ENCODE results near the gene C7orf33.
"Not testable (repeated sequence)": the region's sequence is repeated elsewhere in the genome, so short reads cannot be mapped to it uniquely, and the experiment has no call there.

C7orf33 gene

DNA sequence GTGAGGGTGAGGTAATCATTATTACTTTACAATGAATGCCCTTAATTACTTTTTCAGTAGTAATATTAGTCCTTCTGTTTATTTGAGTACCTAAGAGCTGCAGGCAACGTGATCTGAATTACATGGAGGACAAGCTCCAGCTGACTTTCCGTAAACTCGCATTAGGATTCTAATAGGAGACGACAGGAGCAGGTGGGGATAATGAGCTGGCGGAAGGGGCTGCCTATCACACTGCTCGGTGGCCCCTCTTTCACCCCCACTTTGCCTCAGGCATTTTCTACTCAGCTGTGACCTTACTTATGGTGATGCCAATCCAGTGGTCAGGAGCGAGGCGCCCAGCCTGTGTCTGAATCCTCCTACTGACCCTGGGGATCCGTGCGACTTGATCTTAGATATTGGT lies at the start of gene C7orf33:
Gene C7orf33 (plus strand): TSS at position 296 of the 400 bp plus-strand sequence. CDS start 160 bp downstream, outside the sequence.
- no peak within 1 kb of the TSS for H3K27ac Mint-ChIP-seq
- no peaks in the 10 kb centered on the region for H3K9me3 Mint-ChIP-seq
- peaks cover 21% of the 10 kb centered on the region for H3K27me3 Mint-ChIP-seq
- H3K36me3 Mint-ChIP-seq, result no peaks in the 10 kb centered on the region
- ATAC-seq, result no peak
- H3K4me1 Mint-ChIP-seq, result no peaks in the 10 kb centered on the region
- no peak within 1 kb of the TSS for H3K4me3 Mint-ChIP-seq

- H3K27ac Mint-ChIP-seq, result no peak overlapping the region
- no peak overlapping the region for H3K4me3 Mint-ChIP-seq
- H3K36me3 Mint-ChIP-seq, result no peaks in the 10 kb centered on the region
- no peak for ATAC-seq
- H3K27me3 Mint-ChIP-seq, result no peaks in the 10 kb centered on the region
- H3K9me3 Mint-ChIP-seq, result no peaks in the 10 kb centered on the region
- H3K4me1 Mint-ChIP-seq, result no peaks in the 10 kb centered on the region
Observed at GRCh38 chr7:148541891-148542504, 48.6 kb upstream of the C7orf33 start.

GRCh38 chr7:148543302-148543701 lies 47.3 kb upstream of the C7orf33 start:
- Mint-ChIP-seq H3K4me3 (no peak overlapping the region), H3K27ac (no peak overlapping the region), H3K4me1 (no peaks in the 10 kb centered on the region), H3K36me3 (no peaks in the 10 kb centered on the region), H3K9me3 (peaks cover 2% of the 10 kb centered on the region), H3K27me3 (no peaks in the 10 kb centered on the region)
- no peak for ATAC-seq

GRCh38 chr7:148545172-148545571 lies 45.4 kb upstream of the C7orf33 start:
- no peak overlapping the region for H3K27ac Mint-ChIP-seq
- no peaks in the 10 kb centered on the region for H3K4me1 Mint-ChIP-seq
- no peak overlapping the region for H3K4me3 Mint-ChIP-seq
- H3K27me3 Mint-ChIP-seq, result no peaks in the 10 kb centered on the region
- H3K9me3 Mint-ChIP-seq, result peaks cover 9% of the 10 kb centered on the region
- no peaks in the 10 kb centered on the region for H3K36me3 Mint-ChIP-seq
- no peak for ATAC-seq

DNA sequence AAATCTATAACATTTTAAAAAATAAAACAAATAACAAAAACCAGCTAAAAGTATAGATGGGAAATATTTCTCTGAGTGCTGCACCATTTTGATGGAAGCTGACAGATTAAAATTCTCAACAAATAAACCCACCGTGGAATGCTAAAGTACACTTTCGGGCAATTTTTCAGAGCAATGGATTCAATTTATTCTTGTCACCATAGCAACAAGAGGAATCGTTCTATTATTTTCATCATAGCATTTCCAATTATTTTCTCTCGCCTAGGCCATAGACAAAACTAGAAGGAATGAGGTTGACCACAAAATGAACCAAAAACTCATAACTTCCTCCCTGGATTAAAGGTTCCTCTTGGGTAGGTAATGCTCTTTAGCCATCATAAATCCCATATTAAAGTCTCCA lies 44.6 kb upstream of the C7orf33 start:
- no peak overlapping the region for H3K27ac Mint-ChIP-seq
- H3K9me3 Mint-ChIP-seq, result peaks cover 12% of the 10 kb centered on the region
- no peak for ATAC-seq
- no peaks in the 10 kb centered on the region for H3K4me1 Mint-ChIP-seq
- H3K4me3 Mint-ChIP-seq, result no peak overlapping the region
- no peaks in the 10 kb centered on the region for H3K27me3 Mint-ChIP-seq
- H3K36me3 Mint-ChIP-seq, result no peaks in the 10 kb centered on the region

DNA sequence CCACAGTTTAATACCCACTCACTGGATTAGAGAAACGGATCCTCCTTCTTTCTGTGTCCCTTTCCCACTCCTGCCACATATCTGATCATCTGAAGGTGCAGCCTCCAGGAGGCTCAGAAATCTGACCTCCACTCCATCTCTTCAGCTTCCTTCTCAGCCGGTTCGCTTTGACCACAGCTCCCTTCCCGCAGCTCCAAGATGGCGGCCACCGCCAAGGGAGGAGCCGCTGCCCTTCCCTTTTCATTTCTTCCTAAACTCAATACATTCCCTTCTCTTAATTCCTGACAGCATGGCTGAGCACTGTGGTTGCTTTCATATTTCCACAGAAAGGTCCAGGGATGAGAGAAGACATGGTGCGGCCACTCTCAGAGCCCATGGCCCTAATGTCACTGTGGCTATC lies 43.7 kb upstream of the C7orf33 start:
- H3K36me3 Mint-ChIP-seq, result no peaks in the 10 kb centered on the region
- no peak for ATAC-seq
- no peaks in the 10 kb centered on the region for H3K4me1 Mint-ChIP-seq
- H3K27ac Mint-ChIP-seq, result no peak overlapping the region
- H3K27me3 Mint-ChIP-seq, result no peaks in the 10 kb centered on the region
- H3K9me3 Mint-ChIP-seq, result peaks cover 15% of the 10 kb centered on the region
- no peak overlapping the region for H3K4me3 Mint-ChIP-seq

DNA sequence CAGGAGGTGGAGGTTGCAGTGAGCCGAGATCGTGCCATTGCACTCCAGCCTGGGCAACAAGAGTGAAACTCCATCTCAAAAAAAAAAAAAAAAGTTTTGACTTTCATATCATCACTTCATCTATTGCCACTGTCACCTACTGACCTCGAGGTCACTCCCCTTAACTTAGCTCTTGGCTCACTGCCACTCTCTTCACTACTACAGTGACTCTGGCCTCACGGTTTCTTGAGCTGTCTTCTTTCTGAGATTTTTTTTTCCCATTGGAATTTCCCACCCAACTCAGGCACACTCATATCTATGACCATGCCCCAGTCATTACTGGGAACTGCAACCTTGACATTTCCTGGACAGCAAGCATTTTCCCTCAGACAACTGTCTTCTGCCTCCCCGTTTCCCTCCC lies 42.6 kb upstream of the C7orf33 start:
- Mint-ChIP-seq H3K4me1 (no peaks in the 10 kb centered on the region), H3K27ac (no peak overlapping the region), H3K36me3 (no peaks in the 10 kb centered on the region), H3K4me3 (no peak overlapping the region), H3K27me3 (no peaks in the 10 kb centered on the region), H3K9me3 (peaks cover 15% of the 10 kb centered on the region)
- ATAC-seq, result no peak

DNA sequence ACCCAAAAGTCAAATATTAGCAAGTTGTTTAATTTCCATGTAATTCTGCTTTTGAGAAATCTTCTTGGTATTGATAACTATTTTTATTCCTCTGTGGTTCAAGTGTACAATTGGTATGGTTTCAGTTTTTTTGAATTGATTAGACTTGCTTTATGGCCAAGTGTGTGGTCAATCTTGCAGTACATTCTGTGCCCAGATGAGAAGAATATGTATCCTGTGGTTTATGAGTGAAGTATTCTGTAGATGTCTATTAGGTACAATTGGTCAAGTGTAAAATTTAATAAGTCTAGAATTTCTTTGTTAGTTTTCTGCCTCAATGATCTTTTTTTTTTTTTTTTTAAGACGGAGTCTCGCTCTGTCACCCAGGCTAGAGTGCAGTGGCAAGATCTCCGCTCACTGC lies 36.6 kb upstream of the C7orf33 start:
- ATAC-seq, result no peak
- Mint-ChIP-seq H3K9me3 (peaks cover 12% of the 10 kb centered on the region), H3K27ac (no peak overlapping the region), H3K27me3 (peaks cover 10% of the 10 kb centered on the region), H3K4me1 (no peaks in the 10 kb centered on the region), H3K4me3 (no peak overlapping the region), H3K36me3 (no peaks in the 10 kb centered on the region)

GRCh38 chr7:148556892-148557291 lies 33.7 kb upstream of the C7orf33 start:
- Mint-ChIP-seq H3K36me3 (no peaks in the 10 kb centered on the region), H3K4me3 (no peak overlapping the region), H3K27ac (no peak overlapping the region), H3K9me3 (peaks cover 3% of the 10 kb centered on the region), H3K4me1 (peaks cover under 1% of the 10 kb centered on the region), H3K27me3 (peaks cover 10% of the 10 kb centered on the region)
- no peak for ATAC-seq

GRCh38 chr7:148558914-148559313 lies 31.7 kb upstream of the C7orf33 start:
- no peak for ATAC-seq
- Mint-ChIP-seq H3K4me1 (peaks cover 10% of the 10 kb centered on the region), H3K36me3 (no peaks in the 10 kb centered on the region), H3K27me3 (peaks cover 10% of the 10 kb centered on the region), H3K4me3 (no peak overlapping the region), H3K27ac (no peak overlapping the region), H3K9me3 (peaks cover 3% of the 10 kb centered on the region)

DNA sequence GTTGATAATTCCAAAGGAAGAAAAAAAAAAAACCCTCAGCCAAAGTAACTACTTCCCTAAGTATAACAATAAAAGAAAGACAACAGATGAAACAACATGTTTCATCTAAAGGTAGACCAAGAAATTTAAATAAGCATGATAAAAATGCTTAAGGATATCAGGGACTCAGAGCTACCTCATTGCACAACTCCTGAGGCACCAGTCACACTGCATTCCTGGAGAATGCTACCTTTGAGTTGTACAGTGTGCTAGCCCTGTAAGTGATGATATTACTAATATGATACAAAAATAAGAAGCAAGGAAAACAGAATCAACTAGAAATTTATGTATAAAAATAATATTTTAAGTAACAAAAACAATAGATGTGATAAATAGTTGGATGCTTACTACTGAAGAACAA lies 29.5 kb upstream of the C7orf33 start:
- Mint-ChIP-seq H3K36me3 (no peaks in the 10 kb centered on the region), H3K9me3 (peaks cover 3% of the 10 kb centered on the region), H3K4me3 (no peak overlapping the region), H3K27me3 (peaks cover 10% of the 10 kb centered on the region), H3K4me1 (peaks cover 19% of the 10 kb centered on the region), H3K27ac (no peak overlapping the region)
- no peak for ATAC-seq

DNA sequence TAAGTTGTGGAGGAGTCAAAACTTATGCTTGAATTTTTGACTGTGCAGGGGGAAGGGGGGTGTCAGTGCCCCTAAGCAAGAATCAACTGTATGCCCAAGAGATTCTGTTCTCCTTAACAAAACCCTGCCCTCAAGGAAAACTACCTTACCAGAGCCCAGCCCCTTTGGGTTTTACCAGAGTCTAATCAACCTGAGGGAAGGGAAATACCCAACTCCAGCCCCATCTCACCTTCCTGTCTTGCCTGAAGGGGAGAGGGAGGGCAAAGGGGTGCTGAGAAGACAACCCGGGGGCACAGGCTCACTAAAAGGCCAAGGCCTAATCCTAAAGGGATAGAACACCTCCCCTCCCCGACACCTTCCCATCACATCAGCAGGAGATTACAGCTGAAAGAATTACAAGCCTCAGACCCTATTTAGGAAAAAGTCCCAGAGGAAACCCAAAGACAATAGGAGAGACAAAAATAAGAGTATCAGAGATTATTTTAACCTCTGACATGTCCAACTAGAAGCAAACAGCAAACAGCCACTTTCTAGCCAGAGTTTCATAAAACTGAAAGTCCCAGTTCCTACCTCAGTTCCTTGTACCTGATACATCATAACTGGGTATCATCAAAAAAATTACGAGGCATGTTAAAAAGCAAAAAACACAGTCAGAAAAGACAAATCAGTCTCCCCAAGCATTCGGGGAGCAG lies 26.8 kb upstream of the C7orf33 start:
- Mint-ChIP-seq H3K4me3 (peak overlapping the region; percentile 10), H3K27me3 (no peaks in the 10 kb centered on the region), H3K36me3 (no peaks in the 10 kb centered on the region), H3K4me1 (peaks cover 19% of the 10 kb centered on the region), H3K27ac (peak overlapping the region; percentile 78), H3K9me3 (peaks cover 3% of the 10 kb centered on the region)
- ATAC-seq, result peak; percentile 27

DNA sequence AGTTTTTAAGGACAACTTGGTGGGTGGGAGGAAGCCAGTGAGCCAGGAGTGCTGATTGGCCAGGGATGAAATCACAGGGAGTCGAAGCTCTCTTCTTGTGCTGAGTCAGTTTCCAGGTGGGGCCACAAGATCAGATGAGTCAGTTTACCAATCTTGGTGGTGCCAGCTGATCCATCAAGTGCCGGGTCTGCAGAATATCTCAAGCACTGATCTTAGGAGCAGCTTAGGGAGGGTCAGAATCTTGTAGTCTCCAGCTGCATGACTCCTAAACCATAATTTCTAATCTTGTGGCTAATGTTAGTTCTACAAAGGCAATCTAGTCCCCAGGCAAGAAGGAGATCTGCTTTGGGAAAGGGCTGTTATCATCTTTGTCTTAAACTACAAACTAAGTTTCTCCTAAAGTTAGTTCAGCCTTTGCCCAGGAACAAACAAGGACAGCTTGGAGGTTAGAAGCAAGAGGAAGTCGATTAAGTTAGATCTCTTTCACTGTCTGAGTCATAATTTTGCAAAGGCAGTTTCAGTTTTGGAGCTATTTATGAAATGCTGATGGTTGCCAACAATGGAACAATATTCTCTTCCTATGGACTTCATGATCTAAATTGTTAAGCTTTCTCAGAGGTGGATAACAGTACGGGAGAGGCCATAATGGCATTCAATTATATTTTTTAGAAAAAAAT lies 26.2 kb upstream of the C7orf33 start:
- Mint-ChIP-seq H3K4me1 (peaks cover 19% of the 10 kb centered on the region), H3K27ac (peak overlapping the region; percentile 78), H3K4me3 (peak overlapping the region; percentile 10)
- H3K27me3 Mint-ChIP-seq, H3K9me3 Mint-ChIP-seq, H3K36me3 Mint-ChIP-seq: not testable (repeated sequence)
- peak; percentile 53 for ATAC-seq

DNA sequence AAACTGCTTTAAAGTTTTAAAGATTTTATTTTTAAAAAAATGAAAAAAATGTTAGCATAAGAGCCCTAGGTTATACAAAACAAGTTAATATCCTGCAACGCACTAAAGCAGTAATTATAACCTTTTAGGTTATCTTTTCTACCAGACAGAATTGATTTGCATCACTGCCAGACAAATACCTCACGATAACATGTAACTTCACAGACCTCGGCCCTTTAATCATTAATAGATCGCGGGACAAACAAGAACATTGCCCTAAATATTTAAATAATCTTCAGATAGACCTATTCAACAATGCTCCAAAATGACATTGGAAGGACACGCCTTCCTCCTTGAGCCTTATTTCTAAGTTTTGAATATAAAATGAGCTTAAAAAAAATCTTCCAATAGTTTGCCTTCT lies 23.8 kb upstream of the C7orf33 start:
- Mint-ChIP-seq H3K4me1 (peaks cover 26% of the 10 kb centered on the region), H3K4me3 (no peak overlapping the region), H3K27me3 (no peaks in the 10 kb centered on the region), H3K27ac (no peak overlapping the region), H3K36me3 (no peaks in the 10 kb centered on the region), H3K9me3 (peaks cover 2% of the 10 kb centered on the region)
- ATAC-seq, result no peak

DNA sequence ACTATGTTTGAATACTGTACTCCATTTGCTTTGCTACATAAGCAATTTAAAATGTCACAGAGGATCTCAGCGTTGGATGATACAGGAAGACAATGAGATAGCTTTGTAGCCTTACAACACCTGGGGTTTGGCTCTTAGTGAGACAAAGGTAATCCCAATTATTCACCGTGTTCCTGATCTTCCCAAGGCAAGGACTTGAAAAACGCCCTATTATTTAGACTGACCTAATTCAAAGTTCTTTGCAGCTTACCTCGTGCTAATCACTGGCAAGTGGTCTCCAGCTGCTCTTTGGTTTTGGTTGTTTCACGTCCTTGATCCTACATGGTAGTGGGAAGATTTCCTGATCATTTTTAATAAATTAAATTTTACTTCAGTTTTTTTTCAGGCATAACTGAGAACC lies 23.0 kb upstream of the C7orf33 start:
- H3K4me3 Mint-ChIP-seq, result no peak overlapping the region
- no peaks in the 10 kb centered on the region for H3K36me3 Mint-ChIP-seq
- H3K9me3 Mint-ChIP-seq, result peaks cover 2% of the 10 kb centered on the region
- H3K4me1 Mint-ChIP-seq, result peaks cover 20% of the 10 kb centered on the region
- H3K27me3 Mint-ChIP-seq, result no peaks in the 10 kb centered on the region
- no peak for ATAC-seq
- H3K27ac Mint-ChIP-seq, result no peak overlapping the region

GRCh38 chr7:148570510-148570909 lies 20.1 kb upstream of the C7orf33 start:
- peaks cover 7% of the 10 kb centered on the region for H3K4me1 Mint-ChIP-seq
- no peak for ATAC-seq
- peaks cover 2% of the 10 kb centered on the region for H3K9me3 Mint-ChIP-seq
- no peak overlapping the region for H3K4me3 Mint-ChIP-seq
- no peaks in the 10 kb centered on the region for H3K36me3 Mint-ChIP-seq
- H3K27me3 Mint-ChIP-seq, result no peaks in the 10 kb centered on the region
- no peak overlapping the region for H3K27ac Mint-ChIP-seq
